HG02678 (cell line): Measurements from ENCODE around the gene BACH2.
"Not testable (repeated sequence)": the region's sequence is repeated elsewhere in the genome, so short reads cannot be mapped to it uniquely, and the experiment has no call there.

ENCODE experiments used
- ATAC-seq: cut with Tn5 transposase; IDR thresholded peaks from one replicate; pipeline ENCODE4 v1.9.1; 2021; ENCODE audit warnings: mild to moderate bottlenecking, moderate library complexity; ENCODE audit not compliant: unreplicated experiment

BACH2 gene

GRCh38 chr6:89925826-89926225 is 370.8 kb downstream of the BACH2 start:
- no peak for ATAC-seq

- no peak for ATAC-seq
Observed at GRCh38 chr6:89924231-89924630, 372.4 kb downstream of the BACH2 start.

- ATAC-seq: no peak
Observed at GRCh38 chr6:89921691-89922090, 375.0 kb downstream of the BACH2 start.

- no peak for ATAC-seq
Observed at GRCh38 chr6:89921197-89921596, 375.4 kb downstream of the BACH2 start.

GRCh38 chr6:89917801-89918366 is 378.8 kb downstream of the BACH2 start:
- no peak for ATAC-seq

GRCh38 chr6:89917216-89917615 is 379.4 kb downstream of the BACH2 start:
- ATAC-seq: no peak

GRCh38 chr6:89916136-89916920 is 380.3 kb downstream of the BACH2 start:
- ATAC-seq: no peak

- no peak for ATAC-seq
Observed at GRCh38 chr6:89910902-89911240, 385.8 kb downstream of the BACH2 start.

GRCh38 chr6:89910001-89910901 is 386.4 kb downstream of the BACH2 start:
- not testable (repeated sequence) for ATAC-seq

- ATAC-seq: no peak
Observed at GRCh38 chr6:89895276-89895874, 401.3 kb downstream of the BACH2 start.

- no peak for ATAC-seq
Observed at GRCh38 chr6:89894169-89894568, 402.5 kb downstream of the BACH2 start, which contains the start of gene GJA10. GJA10 (plus strand) TSS chr6:89894469; CDS start chr6:89894469, 0 bp downstream.

GRCh38 chr6:89892577-89892976 is 404.1 kb downstream of the BACH2 start:
- not testable (repeated sequence) for ATAC-seq

GRCh38 chr6:89890845-89891528 is 405.7 kb downstream of the BACH2 start:
- ATAC-seq: not testable (repeated sequence)

GRCh38 chr6:89888871-89889270 is 407.8 kb downstream of the BACH2 start:
- ATAC-seq: no peak

GRCh38 chr6:89888138-89888514 is 408.5 kb downstream of the BACH2 start:
- ATAC-seq: no peak

GRCh38 chr6:89887452-89888137 is 409.0 kb downstream of the BACH2 start:
- no peak for ATAC-seq

GRCh38 chr6:89886378-89887120 is 410.1 kb downstream of the BACH2 start:
- ATAC-seq: no peak
